Loucy (cell line): ENCODE data around the gene ATP10A.

Source experiments
- H2AFZ ChIP-seq: fragments of 200-600 bp; sonication (generic); 2 replicates; pipeline ENCODE4 v1.6.0; 2016; ENCODE audit warnings: antibody characterized with exemption, mild to moderate bottlenecking, low read length, moderate library complexity
- H3F3A ChIP-seq: fragments of 200-600 bp; 2 replicates; pipeline ENCODE4 v1.6.0; 2016; ENCODE audit warnings: antibody characterized with exemption, low read depth, mild to moderate bottlenecking
- H3K27me3 ChIP-seq: fragments of 200-600 bp; sonication (generic); 2 replicates; pipeline ENCODE4 v1.6.1; 2014; ENCODE audit warnings: low read length, mild to moderate bottlenecking; ENCODE audit not compliant: insufficient read depth, poor library complexity, severe bottlenecking
- H3K36me3 ChIP-seq: fragments of 200-600 bp; sonication (generic); 2 replicates; pipeline ENCODE4 v1.6.1; 2016; ENCODE audit warnings: low read length; ENCODE audit not compliant: insufficient read depth
- H3K4me1 ChIP-seq: fragments of 200-600 bp; sonication (generic); 2 replicates; pipeline ENCODE4 v1.5.1; 2014; ENCODE audit warnings: low read length, mild to moderate bottlenecking; ENCODE audit not compliant: insufficient read depth, poor library complexity, severe bottlenecking
- H3K4me2 ChIP-seq: fragments of 200-600 bp; sonication (generic); 2 replicates; pipeline ENCODE4 v1.6.0; 2014; ENCODE audit warnings: antibody characterized with exemption, low read length, low read depth, mild to moderate bottlenecking; ENCODE audit not compliant: poor library complexity, severe bottlenecking
- H3K4me3 ChIP-seq: fragments of 200-600 bp; sonication (generic); 2 replicates; pipeline ENCODE4 v1.5.1; 2014; ENCODE audit warnings: low read length, mild to moderate bottlenecking, mixed read lengths; ENCODE audit not compliant: poor library complexity, severe bottlenecking
- H3K79me2 ChIP-seq: fragments of 200-600 bp; sonication (generic); 2 replicates; pipeline ENCODE4 v1.6.1; 2014; ENCODE audit warnings: low read length; ENCODE audit not compliant: insufficient read depth
- H3K9ac ChIP-seq: fragments of 200-600 bp; sonication (generic); 2 replicates; pipeline ENCODE4 v1.6.0; 2014; ENCODE audit warnings: mild to moderate bottlenecking, low read depth, low read length, moderate library complexity; ENCODE audit not compliant: poor library complexity, severe bottlenecking
- H3K9me2 ChIP-seq: fragments of 200-600 bp; sonication (generic); replicated peaks from 2 replicates; pipeline ENCODE4 v1.6.1; 2016; ENCODE audit warnings: low read depth, low read length, mixed read lengths
- H3K9me3 ChIP-seq: fragments of 200-600 bp; sonication (generic); 2 replicates; pipeline ENCODE4 v1.6.1; 2014; ENCODE audit warnings: mild to moderate bottlenecking, antibody characterized with exemption, low read length, low read depth; ENCODE audit not compliant: insufficient read depth
- H4K20me1 ChIP-seq: fragments of 200-600 bp; sonication (generic); 2 replicates; pipeline ENCODE4 v1.6.0; 2014; ENCODE audit warnings: antibody characterized with exemption, low read length, mild to moderate bottlenecking; ENCODE audit not compliant: insufficient read depth, poor library complexity, severe bottlenecking
- CTCF ChIP-seq: fragments of 200-600 bp; sonication (generic); conservative IDR thresholded peaks from 2 replicates; pipeline ENCODE4 v1.5.1; 2014; ENCODE audit warnings: mild to moderate bottlenecking, antibody characterized with exemption, low read length
- EZH2phosphoT487 ChIP-seq: fragments of 200-600 bp; IDR thresholded peaks from 2 replicates; pipeline ENCODE4 v1.6.1; 2018; ENCODE audit warnings: antibody characterized with exemption, mild to moderate bottlenecking, moderate library complexity, borderline replicate concordance

The ATP10A gene

GRCh38 chr15:25635191-25635590, 227.9 kb downstream of the ATP10A start:
- Histone ChIP-seq H2AFZ (no peak overlapping the region), H3K9ac (no peak overlapping the region), H3K4me1 (no peaks in the 10 kb centered on the region), H3K9me3 (no peaks in the 10 kb centered on the region), H3K79me2 (no peaks in the 10 kb centered on the region), H3F3A (no peaks in the 10 kb centered on the region), H3K36me3 (no peaks in the 10 kb centered on the region), H4K20me1 (no peaks in the 10 kb centered on the region), H3K27me3 (no peaks in the 10 kb centered on the region), H3K4me3 (no peak overlapping the region), H3K4me2 (no peak overlapping the region), H3K9me2 (no peaks in the 10 kb centered on the region)
- TF ChIP-seq EZH2phosphoT487 (no peak), CTCF (no peak)

GRCh38 chr15:25633862-25634261, 229.3 kb downstream of the ATP10A start:
- H4K20me1 ChIP-seq: no peaks in the 10 kb centered on the region
- H3K36me3 ChIP-seq: no peaks in the 10 kb centered on the region
- H3K9me3 ChIP-seq: no peaks in the 10 kb centered on the region; the same call in 1 of the 2 replicates
- H3K79me2 ChIP-seq: no peaks in the 10 kb centered on the region
- no peaks in the 10 kb centered on the region for H3F3A ChIP-seq
- no peak overlapping the region for H3K4me2 ChIP-seq
- H3K9me2 ChIP-seq: no peaks in the 10 kb centered on the region
- H2AFZ ChIP-seq: no peak overlapping the region
- H3K27me3 ChIP-seq: no peaks in the 10 kb centered on the region
- TF ChIP-seq EZH2phosphoT487 (no peak), CTCF (no peak)
- H3K4me1 ChIP-seq: no peaks in the 10 kb centered on the region
- no peak overlapping the region for H3K4me3 ChIP-seq
- no peak overlapping the region for H3K9ac ChIP-seq

GRCh38 chr15:25631971-25632370, 231.2 kb downstream of the ATP10A start:
- no peak overlapping the region for H2AFZ ChIP-seq
- no peaks in the 10 kb centered on the region for H3K9me2 ChIP-seq
- no peaks in the 10 kb centered on the region for H3K4me1 ChIP-seq
- no peaks in the 10 kb centered on the region for H3K79me2 ChIP-seq
- H3K27me3 ChIP-seq: no peaks in the 10 kb centered on the region
- no peaks in the 10 kb centered on the region; the same call in 1 of the 2 replicates for H3K9me3 ChIP-seq
- no peaks in the 10 kb centered on the region for H3F3A ChIP-seq
- no peak overlapping the region for H3K9ac ChIP-seq
- H3K4me2 ChIP-seq: no peak overlapping the region
- H3K4me3 ChIP-seq: no peak overlapping the region
- TF ChIP-seq CTCF (no peak), EZH2phosphoT487 (no peak)
- no peaks in the 10 kb centered on the region for H4K20me1 ChIP-seq
- H3K36me3 ChIP-seq: no peaks in the 10 kb centered on the region
